NCI-H146 treated with DMSO at 0.1 percent for 48 hours (cell line): Measurements from ENCODE around the gene FOXD1.
"Not testable (repeated sequence)": the region's sequence is repeated elsewhere in the genome, so short reads cannot be mapped to it uniquely, and the experiment has no call there.

Experiments used
- DNase-seq: peaks from one replicate; lab custom pipeline; 2025; ENCODE audit not compliant: unreplicated experiment; lab: John Stamatoyannopoulos, UW

Gene FOXD1

DNA sequence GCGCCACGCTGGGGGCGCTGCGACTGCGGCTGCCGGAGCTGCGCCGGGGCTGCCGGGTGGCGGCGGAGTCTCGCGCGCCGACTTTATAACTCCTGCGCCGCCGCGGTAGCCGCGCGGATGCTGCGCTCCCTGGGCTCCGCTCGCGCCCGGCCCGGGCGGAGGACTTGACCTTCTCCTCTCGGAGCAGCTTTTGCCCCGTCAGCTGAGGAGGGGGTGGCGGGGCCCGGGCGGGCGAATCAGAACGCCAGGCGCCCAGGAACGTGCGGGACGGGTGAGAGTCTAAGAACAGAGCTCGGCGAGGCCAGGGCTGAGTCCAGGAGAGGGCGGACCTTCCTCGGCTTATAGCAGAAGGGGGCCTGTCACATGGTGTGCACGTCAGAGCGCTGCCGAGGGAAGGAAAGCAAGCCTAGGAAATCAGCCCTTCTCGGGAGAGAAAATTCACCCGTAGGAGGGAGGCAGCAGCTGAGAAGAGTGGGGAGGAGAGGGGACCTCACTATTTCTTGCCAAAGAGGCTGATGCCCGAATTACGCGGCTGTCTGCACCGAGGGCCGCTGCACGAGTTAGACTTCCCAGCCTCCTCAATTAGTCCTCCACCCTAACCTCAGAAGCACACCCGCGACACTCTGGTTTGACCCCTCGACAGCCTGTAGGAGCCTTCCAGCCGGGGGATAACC, at the start of gene FOXD1:
TSS of gene FOXD1 (minus strand) at position 315 of the 674 bp plus-strand sequence. CDS start 415 bp downstream, outside the sequence.
- peak; percentile 85 for DNase-seq

DNA sequence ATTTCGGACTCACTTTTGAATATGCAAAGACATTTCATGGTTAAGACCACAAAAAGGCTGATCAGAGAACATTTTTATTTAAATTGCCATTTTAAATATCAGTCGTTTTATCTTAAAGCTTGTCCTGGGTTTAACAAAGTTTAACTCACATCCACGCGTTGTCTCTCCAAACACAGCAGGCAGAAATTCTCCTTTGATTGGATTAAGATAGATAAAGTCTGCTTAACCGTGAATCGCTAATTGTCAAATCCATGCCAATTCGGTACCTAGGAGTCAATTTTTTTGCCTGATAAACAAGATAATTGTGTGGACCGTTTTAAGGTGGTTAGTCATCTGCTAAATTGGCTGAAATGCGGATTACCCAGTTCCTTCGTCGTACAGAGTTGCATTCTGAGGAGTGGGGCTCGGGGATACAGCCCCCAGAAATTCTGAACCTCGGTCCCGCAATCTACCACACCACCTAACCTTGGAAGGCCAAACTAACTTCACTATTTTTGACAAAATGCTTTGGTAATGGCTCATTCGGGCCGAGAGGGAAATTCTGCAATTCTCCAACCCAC, 49.0 kb upstream of the FOXD1 start:
- DNase-seq, result no peak

DNA sequence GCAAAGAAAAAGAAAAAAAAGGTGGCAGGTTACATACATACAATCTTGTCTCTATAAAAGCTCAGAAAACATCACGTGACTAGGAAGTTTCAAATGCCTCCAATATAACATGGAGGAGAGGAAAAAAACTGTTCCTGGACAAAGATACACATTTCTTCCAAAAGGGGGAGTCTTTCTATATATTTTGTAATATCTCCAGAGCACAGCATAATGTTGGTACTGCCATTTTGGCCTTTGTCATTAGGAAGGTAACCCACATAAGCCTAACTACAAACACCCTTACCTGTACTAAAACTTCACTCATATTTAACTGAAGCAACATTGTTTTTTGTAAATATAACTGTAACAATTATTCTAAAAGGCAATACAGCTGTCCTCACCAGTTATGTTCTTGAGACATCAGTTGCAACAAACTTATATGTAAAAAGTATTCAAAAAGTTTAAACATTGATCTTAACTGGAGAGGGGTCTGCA, 48.4 kb upstream of the FOXD1 start:
- peak; percentile 90 for DNase-seq

DNA sequence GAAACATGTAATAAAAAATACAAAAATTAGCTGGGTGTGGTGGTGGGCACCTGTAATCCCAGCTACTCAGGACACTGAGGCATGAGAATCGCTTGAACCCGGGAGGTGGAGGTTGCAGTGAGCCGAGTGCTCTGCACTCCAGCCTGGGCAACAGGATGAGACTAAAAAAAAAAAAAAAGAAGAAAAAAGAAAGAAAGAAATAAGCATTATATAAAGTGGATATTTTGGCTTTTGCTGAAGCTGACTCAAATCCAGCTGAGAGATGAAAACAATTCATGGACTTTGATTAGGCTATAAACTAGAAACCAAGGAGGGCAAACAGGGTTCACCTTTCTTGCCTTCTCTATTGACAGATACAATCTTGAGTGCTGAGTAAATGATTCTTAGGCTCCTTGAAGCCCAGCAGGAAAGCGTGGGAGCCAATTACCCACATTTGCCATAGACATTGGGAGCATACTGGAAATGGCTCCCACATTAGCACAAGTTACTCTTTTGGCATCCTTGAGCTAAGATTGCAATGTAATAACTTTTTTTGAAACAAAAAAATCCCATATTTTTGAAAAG, 47.3 kb upstream of the FOXD1 start:
- no peak for DNase-seq

DNA sequence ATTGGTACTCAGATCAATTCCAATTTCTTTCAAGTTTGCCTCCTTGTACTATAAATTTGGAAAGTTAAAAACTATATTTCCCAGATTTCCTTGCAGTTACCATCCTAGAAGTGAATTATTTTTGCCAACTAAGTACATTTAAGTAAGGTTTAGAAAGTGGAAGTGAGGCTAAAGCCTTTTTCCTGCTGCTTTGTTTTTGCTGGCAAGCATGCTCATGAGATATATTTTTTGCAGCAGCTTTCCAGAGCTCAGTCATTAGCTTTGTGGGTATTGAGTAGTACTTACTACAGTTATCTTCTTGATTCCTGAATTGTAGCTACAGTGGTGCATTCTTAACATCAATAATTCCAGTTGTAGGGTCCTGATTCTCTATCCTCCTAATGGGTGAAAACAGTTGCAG, 46.1 kb upstream of the FOXD1 start:
- no peak for DNase-seq

DNA sequence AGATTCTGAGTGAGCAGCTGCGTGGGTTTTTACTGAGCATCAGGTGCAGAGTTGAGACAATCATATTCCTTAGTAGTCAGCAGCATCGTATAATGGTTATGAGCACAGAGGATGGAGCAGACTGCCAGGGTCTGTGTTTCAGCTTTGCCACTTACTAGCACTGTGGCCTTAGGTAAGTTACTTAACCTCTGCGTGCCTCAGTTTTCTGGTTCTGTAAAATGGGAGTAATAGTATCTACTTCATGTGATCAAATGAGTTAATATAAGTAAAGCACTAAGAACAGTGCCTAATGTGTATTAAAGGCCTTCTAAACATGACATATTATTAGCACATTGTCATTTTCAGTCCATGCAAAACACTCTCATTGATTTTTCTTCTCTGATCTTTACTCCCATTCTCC, 44.8 kb upstream of the FOXD1 start:
- no peak for DNase-seq

DNA sequence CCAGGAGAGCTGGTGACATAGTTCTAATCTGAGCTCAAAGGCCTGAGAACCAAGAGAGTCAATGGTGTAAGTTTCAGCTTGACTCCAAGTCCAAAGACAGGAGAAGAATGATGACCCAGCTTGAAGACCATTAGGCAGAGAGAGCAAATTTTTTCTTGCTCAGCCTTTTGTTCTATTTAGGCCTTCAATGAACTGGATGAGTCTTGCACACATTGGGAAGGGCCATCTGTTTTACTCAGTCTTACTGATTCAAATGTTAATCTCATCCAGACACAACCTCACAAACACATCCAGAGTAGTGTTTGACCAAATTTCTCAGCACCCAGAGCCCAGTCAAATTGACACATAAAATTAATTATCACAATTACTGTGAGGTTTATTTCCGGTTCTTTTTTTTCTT, 42.6 kb upstream of the FOXD1 start:
- no peak for DNase-seq

DNA sequence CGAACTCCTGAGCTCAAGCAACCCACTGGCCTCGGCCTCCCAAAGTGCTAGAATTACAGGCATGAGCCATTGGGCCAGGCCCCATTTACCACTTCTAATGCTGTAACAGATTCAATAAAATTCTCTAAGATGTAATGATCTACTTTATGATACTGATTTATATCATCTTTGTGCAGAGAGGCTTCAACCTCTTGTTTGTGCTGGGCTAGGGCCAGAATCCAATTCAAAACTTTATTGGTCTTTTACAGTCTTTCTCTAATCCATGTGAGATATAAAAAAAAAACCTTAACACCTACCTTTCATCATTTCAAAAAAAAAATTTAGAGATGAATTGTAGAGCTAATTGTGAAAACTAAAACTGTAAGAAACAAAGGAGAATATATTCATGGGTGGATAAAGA, 41.5 kb upstream of the FOXD1 start:
- DNase-seq, result no peak

DNA sequence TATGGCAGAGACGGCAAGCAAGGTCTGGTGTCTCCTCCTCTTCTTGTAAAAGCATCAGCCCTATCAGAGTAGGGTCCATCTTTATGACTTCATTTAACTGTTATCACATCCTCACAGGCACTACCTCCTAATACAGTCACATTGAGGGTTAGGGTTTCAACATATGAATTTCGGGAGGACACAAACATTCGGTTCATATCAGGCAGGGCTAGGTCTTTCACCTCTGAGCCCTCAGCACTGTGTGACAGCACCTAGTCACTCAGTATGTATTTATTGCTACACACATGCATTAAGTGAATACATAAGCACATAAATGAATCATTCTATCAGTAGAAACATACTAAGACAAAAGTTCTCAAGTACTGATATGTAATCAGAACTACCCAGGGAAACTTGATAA, 40.2 kb upstream of the FOXD1 start:
- no peak for DNase-seq

DNA sequence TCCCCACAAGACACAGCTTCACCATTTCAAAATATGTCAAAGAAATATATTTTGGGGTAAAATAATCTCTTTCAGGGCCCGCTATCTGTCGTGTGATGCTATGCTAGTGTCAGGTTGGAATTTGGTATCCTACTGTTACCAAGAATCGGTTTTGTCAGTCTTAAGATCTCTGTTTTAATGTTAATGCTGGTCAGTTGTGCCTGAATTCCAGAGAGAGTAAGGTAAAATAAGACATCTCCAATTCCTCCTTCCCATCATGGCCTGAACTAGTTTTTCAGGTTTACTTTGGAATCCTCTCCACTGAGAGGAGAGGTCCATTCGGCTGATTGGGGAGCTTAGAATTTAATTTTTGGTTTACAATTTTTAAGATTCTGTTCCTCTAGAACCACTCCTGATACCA, 39.2 kb upstream of the FOXD1 start:
- DNase-seq, result no peak

DNA sequence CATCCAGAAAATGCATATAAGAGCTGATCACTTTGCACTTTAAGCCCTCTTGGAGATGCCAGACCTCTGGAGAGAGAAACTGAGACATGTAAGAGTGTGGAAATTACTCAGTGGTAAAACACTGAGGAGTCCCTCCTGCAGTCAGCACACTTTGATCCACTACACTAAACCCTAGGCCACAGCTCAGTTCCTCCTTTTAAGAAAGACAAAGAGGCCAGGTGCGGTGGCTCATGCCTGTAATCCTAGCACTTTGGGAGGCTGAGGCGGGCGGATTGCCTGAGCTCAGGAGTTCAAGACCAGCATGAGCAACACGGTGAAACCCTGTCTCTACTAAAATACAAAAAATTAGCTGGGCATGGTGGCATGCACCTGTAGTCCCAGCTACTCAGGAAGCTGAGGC, 38.7 kb upstream of the FOXD1 start:
- DNase-seq, result not testable (repeated sequence)

DNA sequence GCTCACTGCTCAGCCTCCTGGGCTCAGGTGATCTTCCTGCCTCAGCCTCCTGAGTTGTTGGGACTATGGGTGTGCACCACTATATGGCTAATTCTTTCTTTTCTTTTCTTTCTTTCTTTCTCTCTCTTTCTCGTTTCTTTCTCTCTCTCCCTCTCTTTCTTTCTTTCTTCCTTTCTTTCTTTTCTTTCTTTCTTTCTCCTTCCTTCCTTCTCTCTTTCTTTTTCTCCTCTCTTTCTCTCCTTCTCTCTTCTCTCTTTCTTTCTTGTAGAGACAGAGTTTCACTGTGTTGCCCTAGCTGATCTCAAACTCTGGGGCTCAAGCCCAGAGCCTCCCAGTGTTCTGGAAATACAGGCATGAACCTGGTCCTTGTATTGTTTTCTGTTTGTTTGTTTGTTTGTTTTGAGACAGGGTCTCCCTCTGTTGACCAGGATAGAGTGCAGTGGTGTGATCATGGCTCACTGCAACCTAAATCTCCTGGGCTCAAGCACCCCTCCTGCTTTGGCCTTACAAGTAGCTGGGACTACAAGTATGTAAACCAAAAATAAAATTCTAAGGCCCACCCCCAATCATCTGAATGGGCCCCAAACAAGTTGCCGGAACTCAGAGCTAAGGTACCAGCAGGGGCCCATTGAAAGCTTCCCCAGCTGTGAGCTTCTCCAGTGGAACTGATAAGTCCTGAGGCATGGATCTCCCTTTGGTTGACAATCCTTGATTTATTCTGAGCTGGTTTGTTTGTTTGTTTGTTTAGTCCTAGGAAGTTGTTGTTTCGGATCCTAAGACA, 37.7 kb upstream of the FOXD1 start:
- no peak for DNase-seq

DNA sequence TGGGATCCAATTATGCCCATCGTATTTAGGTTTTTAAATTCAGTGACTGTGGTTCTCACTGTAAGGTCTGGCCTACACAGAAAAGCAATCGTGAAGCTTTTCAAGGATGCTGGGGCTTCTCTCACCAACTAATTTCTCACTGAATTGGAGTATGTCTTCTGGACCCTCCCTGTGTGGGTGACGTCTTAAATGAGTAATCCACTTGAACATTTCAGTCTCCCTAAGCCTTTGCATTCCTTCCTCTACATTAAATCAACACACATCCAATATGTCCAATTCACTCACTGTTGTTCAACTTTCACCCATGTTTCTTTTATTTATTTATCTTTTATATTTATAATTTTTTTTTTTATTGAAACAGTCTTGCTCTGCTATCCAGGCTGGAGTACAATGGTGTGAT, 37.1 kb upstream of the FOXD1 start:
- no peak for DNase-seq

DNA sequence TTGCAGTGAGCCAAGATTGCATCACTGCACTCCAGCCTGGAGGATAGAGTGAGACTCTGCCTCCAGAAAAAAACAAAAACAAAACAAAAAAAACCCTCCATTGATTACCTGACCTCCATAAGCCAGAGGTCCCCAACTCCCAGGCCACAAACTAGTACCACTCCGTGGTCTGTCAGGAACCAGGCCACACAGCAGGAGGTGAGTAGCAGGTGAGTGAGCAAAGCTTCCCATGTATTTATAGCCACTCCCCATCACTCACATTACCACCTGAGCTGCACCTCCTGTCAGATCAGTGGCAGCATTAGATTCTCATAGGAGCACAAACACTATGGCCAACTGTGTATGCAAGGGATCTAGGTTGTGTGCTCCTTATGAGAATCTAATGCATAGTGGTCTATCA, 35.9 kb upstream of the FOXD1 start:
- DNase-seq, result no peak

DNA sequence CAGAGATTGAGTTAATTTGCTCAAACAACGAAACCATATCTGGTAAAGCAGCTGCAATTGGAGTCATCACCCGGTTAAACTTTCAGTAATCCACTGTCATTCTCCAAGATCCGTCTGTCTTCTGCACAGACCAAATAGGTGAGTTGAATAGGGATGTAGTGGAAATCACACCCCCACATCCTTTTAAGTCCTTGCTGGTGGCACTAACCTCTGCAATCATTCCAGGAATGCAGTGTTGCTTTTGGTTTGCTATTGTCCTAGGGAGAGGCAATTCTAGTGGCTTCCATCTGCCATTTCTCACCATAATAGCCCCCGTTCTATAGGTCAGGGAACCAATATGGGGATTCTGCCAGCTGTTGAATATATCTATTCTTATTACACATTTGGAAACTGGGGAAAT, 35.1 kb upstream of the FOXD1 start:
- DNase-seq, result no peak

DNA sequence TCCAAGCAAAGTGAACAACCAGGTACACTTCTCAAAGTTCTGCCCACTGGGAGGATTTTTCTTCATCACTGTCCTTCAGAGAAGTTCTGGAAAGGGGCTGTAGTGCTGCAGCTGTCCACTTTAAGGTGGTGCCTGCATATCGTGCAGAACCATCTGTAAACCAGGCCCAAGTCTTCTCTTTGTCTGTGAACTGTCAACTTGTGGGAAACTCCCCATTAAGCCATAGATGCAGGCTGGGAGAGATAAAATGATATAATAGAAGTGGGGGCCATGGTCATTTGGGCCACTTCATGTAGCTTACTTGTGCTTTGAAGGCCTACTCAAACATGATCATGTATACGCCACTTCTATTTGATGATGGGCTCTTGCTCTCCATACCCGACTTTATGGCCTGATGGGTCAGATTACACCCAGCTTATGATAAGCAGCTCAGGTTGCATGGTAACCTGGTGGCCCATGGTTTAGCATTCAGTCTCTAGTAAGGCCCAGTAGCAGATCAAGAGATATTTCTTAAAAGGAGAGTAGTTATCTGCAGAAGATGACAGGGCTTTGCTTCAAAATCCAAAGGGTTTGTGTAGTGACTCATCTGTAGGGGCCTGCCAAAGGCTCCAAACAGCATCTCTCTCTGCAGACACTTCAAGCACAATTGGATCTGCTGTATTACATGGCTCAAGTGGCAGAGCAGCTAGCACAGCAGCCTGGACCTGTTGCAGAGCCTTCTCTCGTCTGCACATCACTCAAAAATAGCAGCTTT, 34.0 kb upstream of the FOXD1 start:
- no peak for DNase-seq

DNA sequence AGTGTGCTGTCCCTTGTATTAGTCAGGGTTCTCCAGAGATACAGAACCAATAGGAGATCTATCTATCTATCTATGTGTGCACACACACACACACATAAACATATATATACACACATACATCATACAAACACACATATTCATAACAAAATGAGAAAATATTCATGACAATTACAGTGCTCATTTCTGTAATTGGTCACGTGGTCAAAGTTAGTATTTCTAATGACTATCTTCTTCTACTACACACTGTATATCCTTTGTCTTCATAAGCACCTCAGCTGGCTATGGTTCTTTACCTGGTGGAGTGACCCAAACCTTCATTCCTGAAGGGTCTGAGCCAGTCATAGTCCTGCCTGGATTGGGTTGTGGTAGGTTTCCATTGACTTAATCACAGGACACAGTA, 31.9 kb upstream of the FOXD1 start:
- no peak for DNase-seq

DNA sequence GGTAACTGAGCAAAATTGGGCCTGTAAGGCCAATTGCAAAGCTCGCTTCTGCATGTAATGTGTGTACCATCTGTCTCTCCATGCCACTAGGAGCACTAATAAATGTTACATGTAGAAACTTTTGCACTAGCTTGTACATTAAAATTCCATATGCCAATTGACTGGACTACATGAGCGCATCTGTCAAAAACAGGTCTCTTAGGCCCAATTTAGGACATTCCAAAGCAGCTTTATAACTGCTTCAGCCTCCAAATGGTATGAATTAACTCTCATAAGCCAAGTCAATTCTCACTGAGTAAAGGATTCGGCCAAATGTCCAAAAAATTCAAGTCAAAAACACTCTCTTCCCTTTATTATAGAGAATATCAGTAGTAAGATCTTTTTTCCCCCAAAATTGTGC, 23.5 kb upstream of the FOXD1 start:
- no peak for DNase-seq

DNA sequence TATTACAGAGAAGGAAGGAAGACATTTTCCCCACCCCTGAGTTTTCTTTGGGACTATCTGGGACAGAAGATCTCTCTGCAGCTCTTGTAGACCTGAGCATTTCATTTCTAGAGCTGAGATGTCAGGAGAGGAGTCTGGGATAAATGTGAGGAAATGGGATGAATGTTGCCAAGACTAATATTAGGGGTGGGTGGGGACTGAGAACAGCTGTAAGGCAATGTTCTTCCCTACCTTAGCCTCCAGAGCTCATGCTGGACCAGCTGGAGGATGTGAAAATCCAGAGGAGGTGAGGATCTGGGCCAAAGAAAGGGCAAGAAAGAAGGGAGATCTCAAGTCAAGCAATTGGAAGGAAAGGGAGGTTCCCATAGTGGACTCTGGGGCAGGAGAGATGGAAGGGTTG, 23.1 kb upstream of the FOXD1 start:
- no peak for DNase-seq

DNA sequence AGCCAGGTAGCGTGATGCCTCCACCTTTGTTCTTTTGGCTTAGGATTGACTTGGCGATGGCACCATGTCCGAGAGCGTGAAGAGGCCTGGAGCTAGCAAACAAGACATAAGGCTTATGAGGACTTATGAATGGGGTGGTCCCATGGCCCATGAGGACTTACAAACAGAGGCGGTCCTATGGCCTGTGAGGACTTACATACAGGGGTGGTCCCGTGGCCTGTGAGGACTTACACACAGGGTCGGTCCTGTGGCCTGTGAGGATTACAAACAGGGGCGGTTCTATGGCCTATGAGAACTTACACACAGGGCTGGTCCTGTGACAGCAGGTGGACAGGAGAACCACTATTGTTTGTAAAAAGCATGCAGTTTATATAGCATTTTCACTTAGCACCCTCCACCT, 21.3 kb upstream of the FOXD1 start:
- DNase-seq, result no peak

DNA sequence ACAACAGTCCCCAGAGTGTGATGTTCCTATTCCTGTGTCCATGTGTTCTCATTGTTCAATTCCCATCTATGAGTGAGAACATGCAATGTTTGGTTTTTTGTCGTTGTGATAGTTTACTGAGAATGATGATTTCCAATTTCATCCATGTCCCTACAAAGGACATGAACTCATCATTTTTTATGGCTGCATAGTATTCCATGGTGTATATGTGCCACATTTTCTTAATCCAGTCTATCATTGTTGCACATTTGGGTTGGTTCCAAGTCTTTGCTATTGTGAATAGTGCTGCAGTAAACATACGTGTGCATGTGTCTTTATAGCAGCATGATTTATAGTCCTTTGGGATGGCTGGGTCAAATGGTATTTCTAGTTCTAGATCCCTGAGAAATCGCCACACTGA, 20.1 kb upstream of the FOXD1 start:
- not testable (repeated sequence) for DNase-seq
